ENCODE results near the gene XPO5. TPM values are rescaled to one million over a fixed set of nuclear protein-coding genes. Genes with fewer than 3 reads are reported as not detected.
A peak's percentile ranks its signal among the peaks of the same experiment; 100 is the strongest.

Gene XPO5
- total RNA-seq, 1 experiment from 2014 or later, result 114 TPM

DNA sequence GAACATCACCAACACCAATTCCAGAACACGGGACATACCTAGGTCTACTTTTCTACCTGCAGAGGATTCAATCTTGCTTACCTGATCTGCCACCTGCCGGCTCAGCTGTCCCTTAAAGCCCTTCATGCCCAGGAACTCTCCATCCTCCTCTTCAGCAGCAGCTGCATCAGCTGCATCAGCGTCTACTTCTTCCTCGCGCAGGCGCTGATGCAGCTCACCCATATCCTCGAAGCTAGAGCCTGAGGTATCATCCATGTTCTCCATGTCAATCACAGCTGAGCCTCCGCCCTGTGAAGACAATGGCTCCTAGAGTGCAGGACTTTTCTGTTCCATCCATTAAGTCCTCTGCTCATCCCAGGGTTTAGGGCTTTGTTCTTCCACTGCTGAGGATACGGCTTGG lies 60.0 kb downstream of the XPO5 start:
- H3K36me3 Mint-ChIP-seq (ENCODE audit: insufficient read depth in 1 of 3, low read depth in 3 of 3), result peaks cover 37 to 50% (median 47%) of the 10 kb centered on the region in 3 experiments
- H2BK12ac ChIP-seq (ENCODE audit: insufficient read length, low read depth, low read length), result no peak overlapping the region

More for the DNA sequence above, 60.0 kb downstream of the XPO5 start:
- no peak overlapping the region for H4K91ac ChIP-seq (ENCODE audit: insufficient read length, low read depth, low read length)
- H3T11ph ChIP-seq (ENCODE audit: low read length), result no peak overlapping the region
- no peak overlapping the region for H3K14ac ChIP-seq (ENCODE audit: insufficient read depth, low read length)
- no peak overlapping the region for H3K18ac ChIP-seq (ENCODE audit: insufficient read length, low read depth, low read length)
- H3K9ac ChIP-seq (ENCODE audit: extremely low read depth, insufficient read length, low read length), result peak overlapping the region; percentile 80
- no peak overlapping the region for H4K8ac ChIP-seq (replicated peaks; ENCODE audit: insufficient read length, low read depth, low read length)
- no peak for TF ChIP-seq CTCF (conservative IDR thresholded peaks at IDR 0.05)
- H3K27ac ChIP-seq (ENCODE audit: insufficient read length, low read depth, low read length), result no peak overlapping the region
- no peak overlapping the region for H3K4me3 Mint-ChIP-seq
- H3K56ac ChIP-seq (ENCODE audit: insufficient read length, low read depth, low read length), result no peak overlapping the region
- no peak overlapping the region for H4K5ac ChIP-seq (ENCODE audit: insufficient read length, low read depth, low read length)
- WGBS (ENCODE audit: extremely low coverage, insufficient read length, low lambda C conversion rate), result no CpG with 5 or more reads among the region's 9 CpGs
- no peak for DNase-seq
- H3K4ac ChIP-seq (ENCODE audit: low read depth, low read length), result no peak overlapping the region
- H3K27me3 Mint-ChIP-seq (ENCODE audit: low read depth), result no peaks in the 10 kb centered on the region
- no peak overlapping the region for H3K23ac ChIP-seq (ENCODE audit: insufficient read length, low read depth, low read length)
- no peak overlapping the region for H2BK120ac ChIP-seq (ENCODE audit: low read depth, low read length, poor library complexity, severe bottlenecking)
- no peak overlapping the region for H2BK20ac ChIP-seq (ENCODE audit: low read depth, low read length, poor library complexity, severe bottlenecking)
- H3K9me3 Mint-ChIP-seq, result no peaks in the 10 kb centered on the region
- peaks cover 17% of the 10 kb centered on the region; the same call in 1 of the 2 replicates for H3K79me2 ChIP-seq (ENCODE audit: insufficient read depth, low read length)
- H3K4me1 Mint-ChIP-seq, result peaks cover 24 to 30% of the 10 kb centered on the region in 2 experiments
- no peak overlapping the region for H2BK15ac ChIP-seq (ENCODE audit: low read depth, low read length)
- H3K4me2 ChIP-seq (ENCODE audit: insufficient read depth, insufficient read length, low read length), result peak overlapping the region; percentile 98
- H2AFZ ChIP-seq (ENCODE audit: low read length), result no peak overlapping the region
- H2BK5ac ChIP-seq (ENCODE audit: insufficient read length, low read length), result no peak overlapping the region
- peak overlapping the region in 1 of 3 experiments; percentile 65; a peak in 1 of 7 replicates for H3K27ac Mint-ChIP-seq
- H3K23me2 ChIP-seq (ENCODE audit: insufficient read length, low read depth, low read length, poor library complexity, severe bottlenecking), result peaks cover 9% of the 10 kb centered on the region
- no peaks in the 10 kb centered on the region for H3K4me1 ChIP-seq (ENCODE audit: insufficient read depth, low read length)
- H4K20me1 ChIP-seq (ENCODE audit: control insufficient read depth, insufficient read depth, insufficient read length), result no peaks in the 10 kb centered on the region
- H3K9me3 ChIP-seq (ENCODE audit: control insufficient read depth, low read depth, low read length), result no peaks in the 10 kb centered on the region
- H3K27me3 ChIP-seq (ENCODE audit: insufficient read depth, low read length), result no peaks in the 10 kb centered on the region
- peaks cover 13% of the 10 kb centered on the region for H3K79me1 ChIP-seq (ENCODE audit: insufficient read depth, low read depth, low read length, poor library complexity, severe bottlenecking)
- H2AK5ac ChIP-seq (ENCODE audit: insufficient read length, low read length), result no peak overlapping the region
